ENCODE results near the gene AUTS2.

Gene AUTS2

GRCh38 chr7:70487428-70487827 lies 889.2 kb downstream of the AUTS2 start:
- no peak overlapping the region for H3K4me3 ChIP-seq (ENCODE audit: low read depth, low read length)
- TF ChIP-seq, protein P1, sequence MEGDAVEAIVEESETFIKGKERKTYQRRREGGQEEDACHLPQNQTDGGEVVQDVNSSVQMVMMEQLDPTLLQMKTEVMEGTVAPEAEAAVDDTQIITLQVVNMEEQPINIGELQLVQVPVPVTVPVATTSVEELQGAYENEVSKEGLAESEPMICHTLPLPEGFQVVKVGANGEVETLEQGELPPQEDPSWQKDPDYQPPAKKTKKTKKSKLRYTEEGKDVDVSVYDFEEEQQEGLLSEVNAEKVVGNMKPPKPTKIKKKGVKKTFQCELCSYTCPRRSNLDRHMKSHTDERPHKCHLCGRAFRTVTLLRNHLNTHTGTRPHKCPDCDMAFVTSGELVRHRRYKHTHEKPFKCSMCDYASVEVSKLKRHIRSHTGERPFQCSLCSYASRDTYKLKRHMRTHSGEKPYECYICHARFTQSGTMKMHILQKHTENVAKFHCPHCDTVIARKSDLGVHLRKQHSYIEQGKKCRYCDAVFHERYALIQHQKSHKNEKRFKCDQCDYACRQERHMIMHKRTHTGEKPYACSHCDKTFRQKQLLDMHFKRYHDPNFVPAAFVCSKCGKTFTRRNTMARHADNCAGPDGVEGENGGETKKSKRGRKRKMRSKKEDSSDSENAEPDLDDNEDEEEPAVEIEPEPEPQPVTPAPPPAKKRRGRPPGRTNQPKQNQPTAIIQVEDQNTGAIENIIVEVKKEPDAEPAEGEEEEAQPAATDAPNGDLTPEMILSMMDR (IDR thresholded peaks at IDR 0.05; ENCODE audit: low read depth, low read length), result no peak

GRCh38 chr7:70487886-70488285 lies 889.6 kb downstream of the AUTS2 start:
- no peak overlapping the region for H3K4me3 ChIP-seq (ENCODE audit: low read depth, low read length)
- TF ChIP-seq, protein P1 (IDR thresholded peaks at IDR 0.05; ENCODE audit: low read depth, low read length), result no peak

- H3K4me3 ChIP-seq (ENCODE audit: low read depth, low read length), result no peak overlapping the region
- TF ChIP-seq, protein P1 (IDR thresholded peaks at IDR 0.05; ENCODE audit: low read depth, low read length), result no peak
Observed at GRCh38 chr7:70489813-70490212, 891.5 kb downstream of the AUTS2 start.

DNA sequence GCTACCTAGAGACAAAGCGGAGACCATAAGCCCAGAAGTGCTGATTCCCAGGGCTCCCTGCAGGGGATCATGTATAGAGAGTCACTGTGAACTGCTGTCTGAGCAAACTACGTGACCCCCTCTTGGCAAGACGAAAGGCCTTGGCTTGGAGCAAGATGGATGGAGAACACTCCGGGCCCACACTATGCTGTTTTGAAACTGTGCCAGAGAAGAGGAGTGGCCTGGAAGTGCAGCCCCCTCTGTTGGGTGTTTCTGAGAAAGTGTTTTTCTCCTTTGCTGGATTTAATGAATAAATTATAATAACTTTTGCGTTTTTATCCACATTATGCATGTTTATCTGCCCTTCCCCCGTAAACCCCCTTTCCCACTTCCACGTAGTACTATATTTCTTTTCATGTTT lies 894.4 kb downstream of the AUTS2 start:
- TF ChIP-seq, protein P1 (IDR thresholded peaks at IDR 0.05; ENCODE audit: low read depth, low read length), result no peak
- H3K4me3 ChIP-seq (ENCODE audit: low read depth, low read length), result no peak overlapping the region

GRCh38 chr7:70494225-70495032 lies 896.2 kb downstream of the AUTS2 start:
- TF ChIP-seq, protein P1 (IDR thresholded peaks at IDR 0.05; ENCODE audit: low read depth, low read length), result no peak

GRCh38 chr7:70495033-70495376 lies 896.7 kb downstream of the AUTS2 start:
- TF ChIP-seq, protein P1 (IDR thresholded peaks at IDR 0.05; ENCODE audit: low read depth, low read length), result no peak
- H3K4me3 ChIP-seq (ENCODE audit: low read depth, low read length), result no peak overlapping the region

More at GRCh38 chr7:70494225-70495032, 896.2 kb downstream of the AUTS2 start:
- H3K4me3 ChIP-seq (ENCODE audit: low read depth, low read length), result no peak overlapping the region

GRCh38 chr7:70497793-70498192 lies 899.5 kb downstream of the AUTS2 start:
- H3K4me3 ChIP-seq (ENCODE audit: low read depth, low read length), result no peak overlapping the region

More at GRCh38 chr7:70497793-70498192, 899.5 kb downstream of the AUTS2 start:
- TF ChIP-seq, protein P1 (IDR thresholded peaks at IDR 0.05; ENCODE audit: low read depth, low read length), result no peak
